PC-3 (cell line): ENCODE data around the gene AFF3. TPM values are rescaled to one million over a fixed set of nuclear protein-coding genes. Genes with fewer than 3 reads are reported as not detected.

Source experiments
- ATAC-seq: fragments of 200-7000 bp; cut with Tn5 transposase; 2 replicates; pipeline ENCODE4 v1.9.1; 2020; ENCODE audit warnings: mild to moderate bottlenecking, moderate library complexity
- BruUV-seq: library from RNA; stranded (reverse); fragments of 400-500 nt; replicated peaks from 2 replicates; lab custom pipeline; 2021; lab: Mats Ljungman, UMichigan
- CTCF ChIA-PET: fragments of 300-600 bp; sonication (Branson Sonifier 250); formaldehyde crosslinking; loops from one replicate; lab custom pipeline; 2022; ENCODE audit warnings: antibody characterized with exemption; lab: Charles Lee
- POLR2A ChIA-PET: fragments of 300-600 bp; sonication (Branson Sonifier 250); formaldehyde crosslinking; loops from one replicate; lab custom pipeline; 2022; ENCODE audit warnings: antibody characterized with exemption; ENCODE audit not compliant: unreplicated experiment; lab: Charles Lee
- DNase-seq: peaks from one replicate; pipeline ENCODE4 v3.0.0-alpha.2; 2015
- H2AFZ ChIP-seq: fragments of 300-600 bp; sonication (generic); 2 replicates; pipeline ENCODE4 v1.6.0; 2016; ENCODE audit warnings: antibody characterized with exemption, low read length
- H3F3A ChIP-seq: fragments of 300-600 bp; sonication (generic); one replicate; pipeline ENCODE4 v1.6.0; 2017; ENCODE audit warnings: antibody characterized with exemption, low read length, control low read depth, mild to moderate bottlenecking; ENCODE audit not compliant: unreplicated experiment
- H3K27ac ChIP-seq: fragments of 300-600 bp; sonication (generic); 2 replicates; pipeline ENCODE4 v1.5.1; 2016; ENCODE audit warnings: mild to moderate bottlenecking, low read length
- H3K27me3 ChIP-seq: fragments of 300-600 bp; sonication (generic); 2 replicates; pipeline ENCODE4 v1.6.1; 2016; ENCODE audit warnings: low read length, mixed read lengths
- H3K36me3 ChIP-seq: fragments of 300-600 bp; sonication (generic); 2 replicates; pipeline ENCODE4 v1.6.1; 2016; ENCODE audit warnings: low read depth, mixed run types, low read length, mixed read lengths
- H3K4me1 ChIP-seq: fragments of 300-600 bp; sonication (generic); 2 replicates; pipeline ENCODE4 v1.5.1; 2016; ENCODE audit warnings: low read length; ENCODE audit not compliant: insufficient read depth
- H3K4me2 ChIP-seq: fragments of 300-600 bp; sonication (generic); 2 replicates; pipeline ENCODE4 v1.6.0; 2016; ENCODE audit warnings: low read length
- H3K4me3 ChIP-seq: fragments of 300-600 bp; sonication (generic); 2 replicates; pipeline ENCODE4 v1.5.1; 2016; ENCODE audit warnings: mild to moderate bottlenecking, low read length, mixed read lengths
- H3K79me2 ChIP-seq: fragments of 300-600 bp; sonication (generic); 2 replicates; pipeline ENCODE4 v1.6.1; 2017; ENCODE audit warnings: low read length, mixed read lengths
- H3K9ac ChIP-seq: fragments of 300-600 bp; sonication (generic); 2 replicates; pipeline ENCODE4 v1.6.0; 2016; ENCODE audit warnings: mild to moderate bottlenecking, low read length
- H3K9me2 ChIP-seq: fragments of 300-600 bp; sonication (generic); replicated peaks from 2 replicates; pipeline ENCODE4 v1.6.1; 2016; ENCODE audit warnings: mixed run types, low read length, mixed read lengths
- H3K9me3 ChIP-seq: fragments of 300-600 bp; sonication (generic); 2 replicates; pipeline ENCODE4 v1.6.1; 2016; ENCODE audit warnings: low read length, mixed read lengths
- H4K20me1 ChIP-seq: fragments of 300-600 bp; sonication (generic); 2 replicates; pipeline ENCODE4 v1.6.1; 2016; ENCODE audit warnings: low read length, mixed read lengths
- EZH2 ChIP-seq: fragments of 300-600 bp; sonication (generic); IDR thresholded peaks from one replicate; pipeline ENCODE4 v1.6.1; 2017; ENCODE audit warnings: antibody characterized with exemption, mild to moderate bottlenecking, low read length; ENCODE audit not compliant: unreplicated experiment
- EZH2phosphoT487 ChIP-seq: fragments of 300-600 bp; sonication (generic); IDR thresholded peaks from 2 replicates; pipeline ENCODE4 v1.6.1; 2018; ENCODE audit warnings: mild to moderate bottlenecking, antibody characterized with exemption, low read length, borderline replicate concordance
- intact Hi-C: fragments of 100-400 bp; cut with micrococcal nuclease; formaldehyde crosslinking; loops from 2 replicates; pipeline ENCODE4 v1.9.0; 2023
- total RNA-seq: library from RNA; depleted of rRNA; stranded (reverse); fragments of >200 nt; gene quantifications from 2 replicates; pipeline ENCODE4 v1.2.3, GENCODE V29; 2014
- TF ChIP-seq, protein P1 (sequence below): fragments of 300-600 bp; sonication (generic); conservative IDR thresholded peaks from 2 replicates; pipeline ENCODE4 v1.5.1; 2017; ENCODE audit warnings: antibody characterized with exemption, low read depth, mild to moderate bottlenecking, low read length

The AFF3 gene
- total RNA-seq, 1 experiment from 2014 or later: 0.04 TPM

DNA sequence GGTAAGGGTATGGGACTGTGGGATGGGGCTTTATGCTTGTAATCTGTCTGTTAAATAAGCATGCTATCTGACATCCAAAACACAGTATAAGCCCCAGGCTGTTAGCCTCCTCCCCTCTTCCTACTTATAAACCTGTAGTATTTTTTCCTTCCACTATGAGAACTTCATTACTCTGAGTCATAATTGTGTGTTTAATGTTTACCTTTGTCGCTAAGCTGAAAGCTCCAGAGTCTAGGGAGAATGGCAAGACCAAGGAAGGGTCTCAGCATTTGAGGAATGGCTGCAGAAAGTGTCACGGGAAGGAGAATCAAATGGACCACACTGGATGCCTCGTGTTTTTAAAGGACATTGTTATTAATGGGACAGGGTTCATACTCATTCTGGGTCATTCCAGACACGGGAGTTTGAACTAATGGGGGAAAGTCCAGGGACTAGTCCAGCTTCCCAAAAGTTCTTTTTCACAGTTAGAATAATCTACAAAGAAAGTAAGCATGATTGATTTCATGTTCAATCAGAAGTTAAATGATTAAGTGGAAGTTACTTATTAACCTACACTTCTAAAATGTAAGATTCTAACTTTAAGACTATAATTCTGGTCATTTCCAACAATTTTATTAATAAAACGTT lies 292.2 kb downstream of the AFF3 start:
- Histone ChIP-seq H3K9me3 (no peaks in the 10 kb centered on the region), H3K4me1 (peaks cover 5% of the 10 kb centered on the region), H3K27me3 (no peaks in the 10 kb centered on the region), H3K9ac (no peak overlapping the region), H2AFZ (peak overlapping the region; percentile 49; the same call in 1 of the 2 replicates), H3K4me2 (peak overlapping the region; percentile 27; the same call in 1 of the 2 replicates), H3K27ac (no peak overlapping the region), H3F3A (no peaks in the 10 kb centered on the region), H3K4me3 (no peak overlapping the region), H4K20me1 (no peaks in the 10 kb centered on the region), H3K79me2 (no peaks in the 10 kb centered on the region), H3K36me3 (no peaks in the 10 kb centered on the region), H3K9me2 (no peaks in the 10 kb centered on the region)
- intact Hi-C loops: no loop called here
- ChIA-PET CTCF (interaction anchor here (0.5 kb wide), 1 partner anchor 413 kb away, joined by 3 read pairs; no protein-coding TSS in a partner anchor), POLR2A (no interaction called here)
- ATAC-seq (peak; percentile 89), DNase-seq (peak; percentile 76)
- TF ChIP-seq EZH2 (no peak), EZH2phosphoT487 (no peak)
- TF ChIP-seq, protein P1, sequence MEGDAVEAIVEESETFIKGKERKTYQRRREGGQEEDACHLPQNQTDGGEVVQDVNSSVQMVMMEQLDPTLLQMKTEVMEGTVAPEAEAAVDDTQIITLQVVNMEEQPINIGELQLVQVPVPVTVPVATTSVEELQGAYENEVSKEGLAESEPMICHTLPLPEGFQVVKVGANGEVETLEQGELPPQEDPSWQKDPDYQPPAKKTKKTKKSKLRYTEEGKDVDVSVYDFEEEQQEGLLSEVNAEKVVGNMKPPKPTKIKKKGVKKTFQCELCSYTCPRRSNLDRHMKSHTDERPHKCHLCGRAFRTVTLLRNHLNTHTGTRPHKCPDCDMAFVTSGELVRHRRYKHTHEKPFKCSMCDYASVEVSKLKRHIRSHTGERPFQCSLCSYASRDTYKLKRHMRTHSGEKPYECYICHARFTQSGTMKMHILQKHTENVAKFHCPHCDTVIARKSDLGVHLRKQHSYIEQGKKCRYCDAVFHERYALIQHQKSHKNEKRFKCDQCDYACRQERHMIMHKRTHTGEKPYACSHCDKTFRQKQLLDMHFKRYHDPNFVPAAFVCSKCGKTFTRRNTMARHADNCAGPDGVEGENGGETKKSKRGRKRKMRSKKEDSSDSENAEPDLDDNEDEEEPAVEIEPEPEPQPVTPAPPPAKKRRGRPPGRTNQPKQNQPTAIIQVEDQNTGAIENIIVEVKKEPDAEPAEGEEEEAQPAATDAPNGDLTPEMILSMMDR: no peak
- no TSS peak for BruUV-seq

GRCh38 chr2:99846462-99847107 lies 295.8 kb downstream of the AFF3 start:
- intact Hi-C loops: no loop called here
- H3K36me3 ChIP-seq: no peaks in the 10 kb centered on the region
- H3K4me2 ChIP-seq: no peak overlapping the region
- no peak overlapping the region for H2AFZ ChIP-seq
- no peak overlapping the region for H3K27ac ChIP-seq
- no peaks in the 10 kb centered on the region for H4K20me1 ChIP-seq
- ChIA-PET CTCF (no interaction called here), POLR2A (no interaction called here)
- no peak overlapping the region for H3K9ac ChIP-seq
- BruUV-seq: no TSS peak
- no peaks in the 10 kb centered on the region for H3K79me2 ChIP-seq
- no peak overlapping the region for H3K4me3 ChIP-seq
- DNase-seq: no peak
- H3K27me3 ChIP-seq: no peaks in the 10 kb centered on the region
- no peaks in the 10 kb centered on the region for H3K9me2 ChIP-seq
- peaks cover 9% of the 10 kb centered on the region for H3K4me1 ChIP-seq
- no peak for TF ChIP-seq EZH2phosphoT487
- TF ChIP-seq EZH2: no peak
- TF ChIP-seq, protein P1: no peak
- no peaks in the 10 kb centered on the region for H3K9me3 ChIP-seq
- H3F3A ChIP-seq: no peaks in the 10 kb centered on the region
- ATAC-seq: no peak

DNA sequence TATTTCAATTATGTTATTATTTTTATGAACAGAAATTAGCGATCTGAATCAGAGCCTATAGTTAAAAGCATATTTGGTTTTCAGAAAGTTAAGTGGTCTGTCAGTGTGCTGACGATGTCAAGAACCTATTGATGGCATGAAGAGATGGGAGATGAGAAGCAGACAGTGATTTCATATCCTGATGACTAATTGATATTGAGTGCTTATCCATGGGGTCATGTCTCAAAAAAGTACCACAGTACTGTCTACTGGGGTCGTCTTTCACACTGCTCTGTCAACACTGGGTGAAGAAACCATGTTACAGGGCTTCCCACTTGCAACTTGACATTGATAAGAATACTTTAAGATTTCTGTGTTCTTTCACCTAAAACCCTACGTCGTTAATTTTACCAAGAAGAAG lies 297.1 kb downstream of the AFF3 start:
- H3K4me3 ChIP-seq: no peak overlapping the region

More for the DNA sequence above, 297.1 kb downstream of the AFF3 start:
- POLR2A ChIA-PET: no interaction called here
- CTCF ChIA-PET: no interaction called here
- H3K36me3 ChIP-seq: no peaks in the 10 kb centered on the region
- H3K4me1 ChIP-seq: peaks cover 10% of the 10 kb centered on the region
- ATAC-seq (no peak), DNase-seq (no peak)
- TF ChIP-seq EZH2 (no peak), EZH2phosphoT487 (no peak)
- TF ChIP-seq, protein P1: no peak
- no TSS peak for BruUV-seq
- no peak overlapping the region for H3K9ac ChIP-seq
- H3K27me3 ChIP-seq: no peaks in the 10 kb centered on the region
- H3K9me2 ChIP-seq: no peaks in the 10 kb centered on the region
- no peaks in the 10 kb centered on the region for H3K9me3 ChIP-seq
- intact Hi-C loops: no loop called here
- no peak overlapping the region for H2AFZ ChIP-seq
- no peaks in the 10 kb centered on the region for H3K79me2 ChIP-seq
- H3K4me2 ChIP-seq: no peak overlapping the region
- H4K20me1 ChIP-seq: no peaks in the 10 kb centered on the region
- no peak overlapping the region for H3K27ac ChIP-seq
- no peaks in the 10 kb centered on the region for H3F3A ChIP-seq
